GM19238 (cell line): Measurements from ENCODE around the gene KAT6B.
A peak's percentile ranks its signal among the peaks of the same experiment; 100 is the strongest.
"Not testable (repeated sequence)": the region's sequence is repeated elsewhere in the genome, so short reads cannot be mapped to it uniquely, and the experiment has no call there.

Experiments
- DNase-seq: peaks from one replicate; pipeline ENCODE4 v3.0.0; 2011; ENCODE audit warnings: low spot score; ENCODE audit not compliant: insufficient read length

Gene KAT6B

DNA sequence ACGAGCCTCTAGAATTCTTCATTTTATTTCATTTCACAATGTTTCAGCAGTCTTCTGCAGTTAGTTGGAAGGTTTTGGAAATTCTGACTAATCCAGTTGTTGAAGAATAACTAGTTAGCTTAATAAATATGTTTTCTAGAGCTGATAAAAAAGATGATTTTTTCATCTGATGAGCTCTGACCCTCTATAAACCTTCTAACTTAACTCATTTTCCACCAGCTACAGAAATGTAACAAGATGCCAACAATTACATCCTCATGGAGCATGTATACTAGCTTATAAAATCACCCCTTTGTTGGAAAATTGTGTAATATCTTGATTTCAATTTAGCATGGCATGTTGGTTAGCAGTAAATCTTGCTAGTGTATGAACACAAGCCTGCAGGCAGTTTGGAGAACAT, 33.1 kb downstream of the KAT6B start:
- no peak for DNase-seq

DNA sequence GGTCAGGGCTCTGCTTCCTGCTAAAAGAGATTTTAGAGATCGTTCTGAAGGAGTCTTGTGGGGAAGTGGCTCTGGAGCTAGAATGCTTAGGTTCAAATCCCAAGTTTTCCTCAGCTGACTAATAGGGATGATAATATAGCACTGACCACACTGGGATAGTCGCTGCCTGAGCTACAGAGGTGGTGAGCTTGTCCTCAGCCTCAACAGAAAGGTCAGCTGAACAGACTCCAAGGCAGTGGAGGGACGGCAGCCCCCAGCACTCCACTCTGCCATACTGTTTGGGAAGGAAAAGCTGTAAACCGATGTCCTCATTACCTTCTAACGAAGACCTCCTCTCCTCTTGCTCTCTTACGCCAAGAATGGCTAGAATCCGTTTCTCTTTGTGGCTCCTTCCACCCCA, 36.2 kb downstream of the KAT6B start:
- DNase-seq: no peak

DNA sequence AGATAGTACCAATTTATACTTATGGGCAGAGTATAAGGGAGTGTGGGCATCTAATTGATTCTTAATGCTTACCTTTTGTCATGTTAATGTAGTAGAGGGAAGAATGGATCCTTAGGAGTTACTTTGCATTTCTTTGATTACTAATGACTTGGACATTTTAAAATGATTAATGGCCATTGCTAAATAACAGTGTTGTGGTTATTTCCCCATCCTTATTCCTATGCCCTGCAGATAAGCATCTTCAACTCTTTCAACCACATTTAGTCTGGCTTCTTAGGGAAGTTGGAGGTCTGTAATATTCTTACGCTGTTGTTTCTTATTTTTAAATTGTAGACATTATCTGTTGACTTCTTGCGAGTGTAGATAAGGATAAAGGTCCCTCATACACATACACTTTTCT, 37.2 kb downstream of the KAT6B start:
- DNase-seq: no peak

DNA sequence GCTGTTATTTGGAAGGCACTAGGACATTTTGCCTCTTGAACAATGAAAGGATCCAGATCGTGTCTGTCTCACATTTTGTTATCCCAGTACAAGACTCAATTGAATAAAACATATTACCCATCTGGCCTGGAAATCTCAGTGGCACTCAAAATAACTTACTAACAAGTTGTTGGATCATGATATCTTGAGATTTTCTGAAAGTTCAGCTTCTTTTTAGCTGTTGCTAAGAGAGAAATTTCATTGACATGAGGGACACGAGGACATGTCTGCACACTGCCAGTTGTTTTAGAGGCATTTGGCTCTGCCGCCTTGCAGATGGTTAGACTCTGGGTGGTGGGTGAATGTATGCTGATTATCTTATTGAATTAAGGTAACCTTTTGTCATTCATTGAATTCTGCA, 41.0 kb downstream of the KAT6B start:
- DNase-seq: no peak

DNA sequence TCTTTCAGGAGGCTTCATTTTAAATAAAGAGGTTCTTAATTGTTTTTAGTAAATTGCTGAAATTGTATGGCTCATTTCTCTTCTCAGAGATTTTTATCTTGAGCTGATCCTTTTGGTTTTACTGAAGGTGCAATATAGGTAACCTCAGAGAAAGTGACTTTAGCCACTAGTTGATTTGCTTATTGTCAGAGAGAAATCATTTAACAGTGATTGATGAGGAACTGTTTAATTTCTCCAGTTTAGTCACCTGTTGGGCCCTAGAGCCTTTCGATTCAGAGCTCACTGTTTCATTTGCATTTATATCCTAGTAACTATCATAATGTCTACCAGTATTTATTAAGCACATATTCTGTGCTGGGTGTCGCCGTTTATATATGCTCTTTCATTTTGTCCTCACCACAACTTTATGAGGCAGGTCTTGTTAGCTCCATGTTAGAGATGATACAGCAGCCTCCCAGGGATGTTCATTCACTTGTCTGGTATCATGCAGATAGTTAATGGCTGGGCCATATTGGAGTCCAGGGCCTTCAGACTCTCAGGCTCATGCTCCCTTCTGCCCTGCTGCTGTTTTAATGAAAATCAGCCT, 42.1 kb downstream of the KAT6B start:
- no peak for DNase-seq

DNA sequence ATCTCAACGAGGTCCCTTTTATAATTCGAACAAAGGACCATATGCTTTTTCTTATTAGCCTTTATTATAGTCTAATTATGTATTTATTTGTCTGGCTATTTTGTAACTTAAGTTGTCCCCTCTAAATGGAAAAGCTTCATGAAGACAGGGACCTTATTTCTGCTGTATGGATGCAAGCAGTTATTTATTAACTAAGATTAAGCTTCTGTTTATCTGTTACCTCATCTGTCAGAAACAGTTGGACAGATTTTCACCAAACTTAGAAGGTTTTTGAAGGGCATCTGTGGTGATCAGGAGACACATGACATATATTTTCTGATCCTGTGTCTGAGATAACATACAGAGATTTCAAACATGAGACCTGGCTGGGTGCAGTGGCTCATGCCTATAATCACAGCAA, 43.2 kb downstream of the KAT6B start:
- DNase-seq: no peak

DNA sequence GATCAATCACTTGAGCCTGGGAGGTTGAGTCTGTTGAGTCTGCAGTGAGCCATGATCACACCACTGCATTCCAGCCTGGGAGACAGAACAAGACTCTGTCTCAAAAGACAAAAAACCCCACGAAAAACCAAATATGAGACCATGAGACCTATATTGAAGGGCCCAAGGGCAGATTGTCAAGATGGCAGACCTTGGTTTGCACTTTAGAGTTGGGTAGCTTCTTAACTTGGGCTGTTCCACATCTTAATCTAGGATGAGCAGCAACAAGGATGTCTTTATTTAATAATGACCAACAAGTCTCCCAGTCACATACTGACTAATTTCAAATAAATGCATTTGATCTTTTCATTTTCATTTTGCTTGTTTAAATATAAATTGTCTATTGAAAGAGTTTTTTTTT, 43.8 kb downstream of the KAT6B start:
- DNase-seq: no peak

DNA sequence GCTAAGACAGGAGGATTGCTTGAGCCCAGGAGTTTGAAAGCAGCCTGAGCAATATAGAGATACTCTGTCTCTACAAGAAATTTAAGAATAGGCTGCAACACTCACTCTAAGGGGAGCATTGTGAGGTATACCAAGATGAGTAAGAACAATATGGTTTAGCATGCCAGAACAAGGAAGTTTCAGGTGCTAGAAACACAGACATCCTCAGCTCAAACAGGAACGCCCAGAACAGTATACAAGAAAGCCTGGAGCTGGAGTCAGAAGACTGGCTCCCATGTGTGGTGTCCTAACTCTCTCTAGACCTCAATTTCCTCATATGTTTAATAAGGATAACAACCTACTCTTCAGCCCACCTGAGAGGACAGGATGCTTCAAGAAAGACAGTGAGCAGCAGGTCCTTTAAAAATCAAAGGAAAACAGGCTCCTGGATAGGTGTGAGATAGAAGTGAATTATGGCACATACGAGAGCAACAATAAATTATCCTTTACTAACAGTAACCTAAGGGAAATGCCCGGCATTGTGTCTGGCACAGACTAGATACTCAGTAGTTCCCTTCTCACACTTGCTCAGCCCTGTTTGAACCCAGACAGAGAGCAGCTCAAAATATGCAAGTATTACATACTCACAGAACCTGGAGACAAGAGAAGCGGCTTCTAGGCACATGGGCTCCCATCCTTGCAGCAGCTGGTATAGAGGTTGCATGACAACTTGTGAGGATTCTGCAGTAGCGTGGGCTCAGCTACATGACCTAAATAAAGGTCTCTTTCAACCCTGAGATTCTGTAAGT, 45.4 kb downstream of the KAT6B start:
- peak; percentile 23 for DNase-seq

DNA sequence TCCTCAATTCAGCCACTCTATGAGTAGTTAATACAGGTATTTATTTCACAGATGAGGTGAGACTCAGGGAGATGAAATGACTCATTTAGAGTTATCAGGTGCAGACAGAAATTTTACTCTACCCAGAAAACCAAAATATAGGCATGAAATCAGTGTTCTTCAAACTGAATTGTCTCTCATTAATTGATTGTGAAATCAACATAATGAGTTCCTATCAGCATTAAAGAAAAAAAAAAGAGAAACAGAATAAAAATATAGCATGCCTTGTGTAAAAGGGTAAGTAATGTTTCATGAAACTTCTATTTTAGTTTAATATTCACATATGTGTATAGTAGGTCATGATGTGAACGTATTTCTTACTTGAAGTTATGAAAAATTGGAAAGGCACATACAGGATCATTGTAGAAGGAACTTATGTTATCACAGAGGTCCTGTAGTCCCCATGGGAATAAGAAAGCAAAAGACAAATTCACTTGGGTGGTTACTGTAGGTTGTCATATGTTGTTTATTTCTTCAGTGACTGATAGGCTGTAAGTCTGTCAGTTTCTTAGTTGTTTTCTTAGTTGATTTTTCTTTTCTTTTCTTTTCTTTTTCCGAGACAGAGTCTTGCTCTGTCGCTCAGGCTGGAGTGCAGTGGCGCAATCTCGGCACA, 47.5 kb downstream of the KAT6B start:
- no peak for DNase-seq

DNA sequence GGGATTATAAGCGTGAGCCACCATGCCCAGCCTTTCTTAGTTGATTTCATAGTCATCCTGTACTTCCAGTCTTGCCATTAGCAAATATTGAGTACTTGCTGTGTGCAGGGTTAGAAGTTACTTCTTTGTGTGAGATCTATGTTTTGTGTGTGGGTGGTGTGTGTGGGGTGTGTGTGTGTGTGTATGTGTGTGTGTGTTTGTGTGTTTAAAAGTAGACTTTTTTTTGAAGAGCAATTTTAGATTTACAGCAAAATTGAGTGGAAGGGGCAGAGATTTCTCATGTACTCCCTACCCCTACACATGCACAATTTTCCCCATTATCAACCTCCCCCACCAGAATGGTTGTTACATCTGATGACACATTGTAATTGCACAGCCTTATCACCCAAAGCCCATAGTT, 48.2 kb downstream of the KAT6B start:
- DNase-seq: no peak

DNA sequence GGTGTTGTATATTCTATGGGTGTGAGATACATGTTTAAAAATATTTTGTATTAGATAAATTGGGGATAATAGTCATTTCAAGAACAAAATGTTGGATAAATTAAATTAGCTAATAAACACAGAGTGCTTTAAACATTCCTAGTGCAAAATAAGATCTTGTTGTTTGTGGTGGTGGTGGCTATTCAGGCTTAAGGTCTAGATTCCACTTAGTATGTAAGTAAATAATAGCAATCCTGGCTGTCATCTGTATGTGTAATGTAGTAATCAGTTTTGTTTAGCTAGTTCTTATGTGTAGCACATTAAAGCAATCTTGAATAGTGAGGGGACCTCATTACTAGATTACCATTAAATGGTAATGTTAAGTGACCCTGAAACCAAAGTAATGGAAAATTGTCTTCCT, 48.7 kb downstream of the KAT6B start:
- no peak for DNase-seq

DNA sequence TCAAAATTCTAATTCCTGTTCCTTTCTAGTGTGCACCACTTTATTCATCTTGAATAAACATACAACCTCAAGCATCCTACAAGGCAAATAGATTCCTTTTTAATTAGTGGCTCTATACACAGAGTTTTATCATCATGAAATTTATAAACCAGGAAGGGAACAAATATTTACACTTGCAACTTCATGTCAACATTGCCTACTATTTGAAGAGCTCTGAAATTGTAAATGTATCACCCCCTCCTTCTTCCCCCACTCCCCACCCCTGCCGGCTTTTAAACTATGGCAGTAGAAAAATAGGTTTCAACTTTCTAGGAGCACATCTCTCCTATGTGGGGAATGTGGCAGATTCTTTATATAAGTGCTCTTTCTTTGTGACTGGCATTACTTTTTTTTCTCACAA, 49.6 kb downstream of the KAT6B start:
- DNase-seq: no peak

DNA sequence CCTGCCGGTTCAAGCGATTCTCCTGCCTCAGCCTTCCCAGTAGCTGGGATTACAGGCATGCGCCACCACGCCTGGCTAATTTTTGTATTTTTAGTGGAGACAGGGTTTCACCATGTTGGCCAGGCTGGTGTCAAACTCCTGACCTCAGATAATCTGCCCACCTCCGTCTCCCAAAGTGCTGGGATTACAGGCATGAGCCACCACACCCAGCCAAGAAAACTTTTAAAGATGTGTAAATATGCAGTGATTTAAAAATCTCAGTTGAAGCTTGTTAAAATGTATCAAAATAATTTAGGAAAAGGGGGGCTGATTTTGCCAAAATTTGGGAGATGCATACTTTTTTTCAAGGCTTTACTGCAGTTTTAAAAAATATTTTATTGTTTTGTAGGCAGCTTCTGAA, 50.7 kb downstream of the KAT6B start:
- DNase-seq: not testable (repeated sequence)

DNA sequence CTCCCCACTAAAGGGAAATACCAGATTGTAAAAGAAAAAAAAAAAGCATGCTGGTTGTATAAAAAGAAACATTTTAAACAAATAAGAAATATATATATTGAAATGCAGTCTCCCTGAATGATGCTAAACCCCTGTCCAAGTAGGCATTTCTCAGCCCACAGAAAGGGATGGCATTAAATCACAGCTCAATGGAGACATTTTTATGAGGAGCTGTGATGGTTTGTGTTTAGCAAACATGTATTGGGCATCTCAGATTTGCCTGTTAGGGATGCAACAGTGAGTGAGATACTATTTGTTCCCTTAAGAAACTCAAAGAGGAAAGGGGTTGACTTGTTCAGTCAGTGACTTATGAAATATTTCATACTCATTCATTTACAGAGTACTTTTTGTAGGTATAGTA, 51.5 kb downstream of the KAT6B start:
- DNase-seq: no peak

DNA sequence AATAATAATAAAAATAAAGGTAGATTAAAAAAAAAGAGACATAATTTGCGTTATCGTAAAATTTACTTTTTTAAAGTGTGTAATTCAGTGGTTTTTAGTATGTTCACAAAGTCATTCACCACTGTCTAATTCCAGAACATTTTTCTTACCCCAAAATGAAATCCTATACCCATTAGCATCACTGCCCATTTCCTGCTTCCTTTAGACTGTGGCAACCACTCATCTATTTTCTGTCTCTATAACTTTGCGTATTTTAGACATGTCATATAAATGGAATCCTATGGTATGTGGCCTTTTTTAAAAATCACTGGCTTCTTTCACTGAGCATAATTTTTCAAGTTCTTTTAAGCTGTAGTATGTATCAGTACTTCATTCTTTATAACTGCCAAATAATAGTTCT, 53.6 kb downstream of the KAT6B start:
- DNase-seq: no peak

DNA sequence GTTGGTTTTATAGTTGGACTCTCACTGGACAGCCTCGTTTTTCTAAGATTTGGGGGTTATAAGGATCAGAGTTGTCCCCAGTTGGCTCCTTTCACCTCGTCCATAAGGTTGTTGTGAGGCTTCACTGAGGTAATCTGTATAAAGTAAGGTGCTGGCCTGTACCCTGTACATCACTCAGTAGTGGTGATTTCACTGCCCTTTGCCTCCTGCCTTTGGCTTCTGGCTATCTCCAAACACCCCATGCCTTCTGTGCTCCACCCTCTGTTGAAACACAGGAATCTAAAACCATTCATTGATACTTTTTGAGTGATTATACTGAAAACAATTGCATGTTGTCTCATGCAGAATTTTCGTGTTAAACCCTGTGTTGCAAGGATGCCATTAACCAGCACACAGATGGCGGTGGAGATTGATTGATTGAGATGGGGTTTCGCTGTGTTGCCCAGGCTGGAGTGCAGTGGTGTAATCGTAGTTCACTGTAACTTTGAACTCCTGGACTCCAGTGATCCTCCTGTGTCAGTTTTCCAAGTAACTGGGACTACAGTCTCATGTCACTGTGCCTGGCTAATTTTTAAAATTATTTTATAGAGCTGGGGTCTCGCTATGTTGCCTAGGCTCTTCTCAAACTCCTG, 55.0 kb downstream of the KAT6B start:
- no peak for DNase-seq

DNA sequence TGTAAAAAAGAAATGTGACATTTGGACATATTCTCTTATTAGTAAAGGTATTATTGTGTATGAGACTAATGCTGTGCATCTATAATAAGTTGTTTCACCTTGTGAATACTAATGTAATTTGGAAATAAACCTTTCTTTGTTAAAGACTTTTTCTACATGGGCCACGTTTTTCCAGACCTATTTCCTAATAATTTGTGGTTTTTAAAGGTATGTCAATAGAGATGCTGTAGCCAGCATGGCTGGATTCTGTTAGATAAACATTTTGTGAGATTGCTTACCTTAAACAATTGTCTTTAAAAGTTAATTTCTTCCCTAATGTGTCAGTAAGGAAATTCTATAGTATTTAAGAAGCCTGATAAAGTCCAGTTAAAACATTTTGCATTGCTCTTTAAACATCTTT, 56.0 kb downstream of the KAT6B start:
- no peak for DNase-seq

DNA sequence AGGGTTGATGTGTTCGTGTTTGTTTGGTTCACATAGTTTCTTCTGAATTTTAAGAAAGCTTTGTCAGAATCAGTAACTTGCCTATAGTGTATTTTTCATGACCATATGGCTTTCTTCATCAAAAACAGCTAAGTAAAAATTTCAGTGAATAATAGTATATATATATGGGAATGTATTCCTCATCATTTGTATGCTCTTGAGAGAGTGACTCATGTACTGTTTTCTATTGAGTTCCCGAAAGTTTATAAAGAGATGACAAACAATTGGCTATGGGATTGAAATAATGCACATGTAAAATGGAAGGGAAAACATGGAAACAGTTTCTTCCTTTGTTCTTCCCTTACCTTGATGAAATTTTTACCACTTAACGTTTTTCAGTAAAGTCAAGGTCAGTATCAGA, 56.4 kb downstream of the KAT6B start:
- no peak for DNase-seq

DNA sequence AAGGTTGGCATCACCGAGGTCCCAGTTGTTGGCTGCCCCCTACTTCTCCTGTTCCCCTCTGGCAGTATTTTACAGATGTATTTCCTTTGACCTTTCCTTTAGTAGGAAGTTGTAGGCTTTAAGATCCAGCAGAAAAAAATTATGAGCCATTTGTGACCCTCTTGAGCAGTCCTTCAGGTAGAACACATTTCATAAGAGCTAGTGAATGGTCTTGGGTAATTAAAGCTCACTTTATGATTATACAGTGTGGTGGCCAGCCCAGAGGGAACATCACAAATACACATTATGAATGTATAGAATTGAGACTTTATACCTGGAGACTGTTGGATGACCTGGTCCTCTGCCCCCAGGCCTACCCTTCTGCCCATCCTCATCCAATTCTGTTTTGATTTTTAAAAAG, 57.0 kb downstream of the KAT6B start:
- DNase-seq: no peak

DNA sequence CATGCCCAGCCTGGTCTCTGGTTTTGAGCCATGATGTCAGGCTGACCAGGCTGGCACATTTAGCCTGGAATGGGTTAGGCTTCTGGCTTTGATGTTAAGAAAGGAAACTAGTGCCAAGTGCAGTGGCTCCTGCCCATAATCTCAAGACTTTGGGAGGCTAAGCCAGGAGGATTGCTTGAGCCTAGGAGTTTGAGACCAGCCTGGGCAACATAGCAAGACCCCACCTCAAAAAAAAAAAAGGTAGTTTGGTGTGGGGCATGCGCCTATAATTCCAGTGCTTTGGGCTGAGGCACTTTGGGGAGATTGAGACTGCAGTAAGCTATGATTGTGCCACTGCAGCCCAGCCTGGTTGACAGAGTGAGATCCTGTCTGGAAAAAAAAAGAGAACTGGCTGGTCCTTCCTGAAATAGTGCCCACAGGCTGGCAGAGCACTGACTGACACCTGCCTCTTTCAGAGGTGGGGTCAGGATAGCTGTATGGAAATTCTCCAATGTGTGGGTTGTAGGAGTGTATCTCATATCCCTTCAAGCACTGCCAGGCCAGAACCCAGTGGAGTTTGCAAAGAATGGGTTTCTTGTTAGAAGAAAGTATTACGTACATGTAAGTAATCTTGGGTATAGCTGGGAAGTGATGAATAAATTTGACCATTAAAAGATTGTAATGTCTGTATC, 61.3 kb downstream of the KAT6B start:
- no peak for DNase-seq

DNA sequence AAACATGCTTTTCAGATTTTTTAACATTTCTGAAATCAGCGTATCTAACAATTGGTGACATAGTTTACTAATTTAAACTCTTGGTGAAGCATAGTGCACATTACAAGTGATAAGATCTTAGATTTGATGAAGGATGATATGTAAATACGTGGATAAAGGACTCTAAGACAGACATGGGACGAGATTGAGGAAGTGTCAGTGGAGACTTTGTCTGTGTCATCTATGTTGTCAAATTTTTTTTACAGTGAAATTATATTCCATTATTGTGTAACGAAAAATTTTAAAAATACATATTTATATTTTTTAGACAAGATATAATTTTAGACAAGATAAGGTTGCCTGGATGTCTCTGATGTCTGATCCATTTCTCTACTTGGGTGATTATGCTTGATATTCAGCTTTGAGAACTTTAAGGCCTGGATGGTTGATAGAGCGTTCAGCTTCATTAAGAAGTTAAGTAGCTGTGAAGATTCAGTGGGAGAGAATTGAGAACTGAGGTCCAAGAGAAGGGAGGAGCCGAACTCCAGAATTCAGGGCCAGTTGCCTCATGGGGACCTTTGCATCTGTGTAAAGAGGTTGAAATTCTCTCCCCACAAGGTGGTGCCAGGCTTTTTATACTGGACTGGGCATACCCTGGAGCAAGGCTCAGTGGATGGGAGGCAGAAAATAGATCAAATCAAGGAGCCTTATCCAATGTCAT, 62.7 kb downstream of the KAT6B start:
- no peak for DNase-seq
